GM18526 (cell line): ENCODE data around the gene EPG5.

Experiments
- POLR2A ChIP-seq: IDR thresholded peaks from 3 replicates; pipeline ENCODE4 v1.6.1; 2011; ENCODE audit not compliant: insufficient read length; ENCODE audit errors: extremely low read depth

EPG5 gene

GRCh38 chr18:45967007-45967706 is at the start of gene EPG5:
TSS of gene EPG5 (minus strand) at chr18:45967329. CDS start at chr18:45967239, 90 bp downstream.
- TF ChIP-seq POLR2A = peak; percentile 59

GRCh38 chr18:46013484-46014189 is 46.5 kb upstream of the EPG5 start:
- TF ChIP-seq POLR2A = no peak

- no peak for TF ChIP-seq POLR2A
Measured at GRCh38 chr18:46010676-46011075, 43.5 kb upstream of the EPG5 start.

GRCh38 chr18:46010050-46010449 is 42.9 kb upstream of the EPG5 start:
- TF ChIP-seq POLR2A = no peak

GRCh38 chr18:46009125-46009840 is 42.2 kb upstream of the EPG5 start:
- no peak for TF ChIP-seq POLR2A

GRCh38 chr18:46008531-46008930 is 41.4 kb upstream of the EPG5 start:
- TF ChIP-seq POLR2A = no peak

GRCh38 chr18:46007165-46007564 is 40.0 kb upstream of the EPG5 start:
- no peak for TF ChIP-seq POLR2A

- TF ChIP-seq POLR2A = no peak
Measured at GRCh38 chr18:46002934-46003333, 35.8 kb upstream of the EPG5 start.

- TF ChIP-seq POLR2A = no peak
Measured at GRCh38 chr18:46001892-46002291, 34.8 kb upstream of the EPG5 start.

- no peak for TF ChIP-seq POLR2A
Measured at GRCh38 chr18:46001074-46001473, 33.9 kb upstream of the EPG5 start.

GRCh38 chr18:45999536-45999935 is 32.4 kb upstream of the EPG5 start:
- TF ChIP-seq POLR2A = no peak

- no peak for TF ChIP-seq POLR2A
Measured at GRCh38 chr18:45998244-45998643, 31.1 kb upstream of the EPG5 start.

- no peak for TF ChIP-seq POLR2A
Measured at GRCh38 chr18:45997700-45998151, 30.6 kb upstream of the EPG5 start.

- no peak for TF ChIP-seq POLR2A
Measured at GRCh38 chr18:45995461-45995860, 28.3 kb upstream of the EPG5 start.

GRCh38 chr18:45993438-45993837 is 26.3 kb upstream of the EPG5 start:
- no peak for TF ChIP-seq POLR2A

GRCh38 chr18:45991788-45992187 is 24.7 kb upstream of the EPG5 start:
- TF ChIP-seq POLR2A = no peak
